H1 (cell line): ENCODE results near the gene CELF6.

Source experiments
- CTCF ChIP-seq, 3 experiments: IDR thresholded peaks; 1 replicate in 2 of 3; 2 replicates in 1 of 3; pipeline versions ENCODE4 v1.5.1 to v1.6.1; 2011; ENCODE audit warnings: low read length in 3 of 3, mild to moderate bottlenecking in 3 of 3, inconsistent platforms in 2 of 3, low read depth in 1 of 3, moderate library complexity in 1 of 3; ENCODE audit not compliant: insufficient read depth in 1 of 3; ENCODE audit errors: control extremely low read depth in 1 of 3
- GABPA ChIP-seq: IDR thresholded peaks from 2 replicates; pipeline ENCODE4 v1.6.1; 2011; ENCODE audit warnings: mild to moderate bottlenecking, low read length, moderate library complexity, borderline replicate concordance; ENCODE audit not compliant: insufficient read depth

- TF ChIP-seq GABPA (no peak), CTCF (IDR thresholded peaks at IDR 0.05; ENCODE audit: control extremely low read depth in 1 of 3, insufficient read depth in 1 of 3, low read depth in 1 of 3, low read length in 3 of 3) (no peak)
Measured at GRCh38 chr15:72319985-72320671, at the start of gene CELF6.
